IMR-90 (cell line): ENCODE data around the gene FSIP1. TPM values are rescaled to one million over a fixed set of nuclear protein-coding genes. Genes with fewer than 3 reads are reported as not detected.

Experiments
- ATAC-seq: fragments of 200-7000 bp; cut with Tn5 transposase; 2 replicates; pipeline ENCODE4 v1.9.1; 2020; ENCODE audit warnings: low read depth, mild to moderate bottlenecking, moderate library complexity
- BruUV-seq: library from RNA; stranded (reverse); fragments of 400-500 nt; replicated peaks from 2 replicates; lab custom pipeline; 2021; lab: Mats Ljungman, UMichigan
- CTCF ChIA-PET: fragments of 300-600 bp; formaldehyde crosslinking; extraction: SDS; loops from one replicate; lab custom pipeline; 2021; ENCODE audit warnings: antibody characterized with exemption; lab: Yijun Ruan, JAX
- POLR2A ChIA-PET: fragments of 300-600 bp; sonication (Branson Sonifier 250); formaldehyde crosslinking; loops from one replicate; lab custom pipeline; 2022; ENCODE audit warnings: antibody characterized with exemption; ENCODE audit not compliant: unreplicated experiment; lab: Charles Lee
- DNase-seq: peaks from one replicate; pipeline ENCODE4 v3.0.0; 2013
- H2AFZ ChIP-seq: replicated peaks from 2 replicates; pipeline ENCODE3; 2013; ENCODE audit warnings: low read length, mild to moderate bottlenecking; ENCODE audit not compliant: poor library complexity
- H2AK5ac ChIP-seq: 2 replicates; pipeline ENCODE4 v1.6.1; 2013; ENCODE audit warnings: low read depth, low read length, inconsistent platforms
- H2AK9ac ChIP-seq: replicated peaks from 2 replicates; pipeline ENCODE3; 2013; ENCODE audit warnings: mild to moderate bottlenecking, low read depth, low read length, moderate library complexity; ENCODE audit not compliant: poor library complexity
- H2BK120ac ChIP-seq: 2 replicates; pipeline ENCODE4 v1.6.1; 2013; ENCODE audit warnings: low read depth, low read length, inconsistent platforms
- H2BK15ac ChIP-seq: 3 replicates; pipeline ENCODE4 v1.6.1; 2013; ENCODE audit warnings: low read depth, low read length, inconsistent platforms
- H2BK20ac ChIP-seq: 2 replicates; pipeline ENCODE4 v1.6.1; 2013; ENCODE audit warnings: low read depth, mild to moderate bottlenecking, inconsistent platforms, low read length, moderate library complexity
- H2BK5ac ChIP-seq: 2 replicates; pipeline ENCODE4 v1.6.1; 2013; ENCODE audit warnings: mild to moderate bottlenecking, low read depth, low read length, inconsistent platforms; ENCODE audit not compliant: poor library complexity, severe bottlenecking
- H3K14ac ChIP-seq: replicated peaks from 2 replicates; pipeline ENCODE4 v1.6.1; 2013; ENCODE audit warnings: low read depth, low read length, inconsistent platforms
- H3K18ac ChIP-seq: 2 replicates; pipeline ENCODE4 v1.6.1; 2013; ENCODE audit warnings: low read depth, low read length, control low read depth
- H3K23ac ChIP-seq: 2 replicates; pipeline ENCODE4 v1.6.1; 2013; ENCODE audit warnings: low read depth, low read length, inconsistent platforms
- H3K27ac ChIP-seq: 2 replicates; pipeline ENCODE4 v1.5.1; 2013; ENCODE audit warnings: mild to moderate bottlenecking, control low read depth, low read length; ENCODE audit not compliant: insufficient read depth
- H3K27me3 ChIP-seq: 2 replicates; pipeline ENCODE4 v1.6.1; 2013; ENCODE audit warnings: low read length; ENCODE audit not compliant: control insufficient read depth, insufficient read depth
- H3K36me3 ChIP-seq: 2 replicates; pipeline ENCODE4 v1.6.1; 2013; ENCODE audit warnings: low read length, mixed read lengths; ENCODE audit not compliant: control insufficient read depth, insufficient read depth
- H3K4ac ChIP-seq: 2 replicates; pipeline ENCODE4 v1.6.1; 2013; ENCODE audit warnings: low read depth, low read length, inconsistent platforms
- H3K4me1 ChIP-seq: 2 replicates; pipeline ENCODE4 v1.6.1; 2013; ENCODE audit warnings: low read length, mixed read lengths; ENCODE audit not compliant: control insufficient read depth, insufficient read depth
- H3K4me2 ChIP-seq: 2 replicates; pipeline ENCODE4 v1.6.1; 2013; ENCODE audit warnings: low read depth, mild to moderate bottlenecking, control low read depth, low read length, moderate library complexity
- H3K4me3 ChIP-seq: 2 replicates; pipeline ENCODE4 v1.5.1; 2013; ENCODE audit warnings: low read depth, mild to moderate bottlenecking, control low read depth, low read length, moderate library complexity; ENCODE audit not compliant: insufficient read depth
- H3K56ac ChIP-seq: 2 replicates; pipeline ENCODE4 v1.6.1; 2013; ENCODE audit warnings: low read length, inconsistent platforms; ENCODE audit not compliant: insufficient read depth; ENCODE audit errors: extremely low read depth
- H3K79me1 ChIP-seq, 2 experiments: 2 replicates each; pipeline ENCODE4 v1.6.1; 2013; ENCODE audit warnings: low read length in 2 of 2, inconsistent platforms in 1 of 2, low read depth in 1 of 2
- H3K9ac ChIP-seq: 2 replicates; pipeline ENCODE4 v1.6.1; 2013; ENCODE audit warnings: low read depth, low read length, control low read depth
- H3K9me1 ChIP-seq: 2 replicates; pipeline ENCODE4 v1.6.1; 2013; ENCODE audit warnings: low read length, inconsistent platforms; ENCODE audit not compliant: insufficient read depth
- H3K9me3 ChIP-seq: 2 replicates; pipeline ENCODE4 v1.6.1; 2013; ENCODE audit warnings: low read length; ENCODE audit not compliant: control insufficient read depth, insufficient read depth
- H4K20me1 ChIP-seq: 2 replicates; pipeline ENCODE4 v1.6.1; 2013; ENCODE audit warnings: low read length, inconsistent platforms; ENCODE audit not compliant: insufficient read depth
- H4K5ac ChIP-seq: 2 replicates; pipeline ENCODE4 v1.6.1; 2013; ENCODE audit warnings: mild to moderate bottlenecking, low read depth, low read length, control low read depth
- H4K8ac ChIP-seq, 2 experiments: 2 replicates each; pipeline ENCODE4 v1.6.1; 2013; ENCODE audit warnings: low read depth in 2 of 2, low read length in 2 of 2, control low read depth in 1 of 2, inconsistent platforms in 1 of 2
- H4K91ac ChIP-seq: 2 replicates; pipeline ENCODE4 v1.6.1; 2013; ENCODE audit warnings: low read depth, low read length, inconsistent platforms; ENCODE audit not compliant: insufficient read depth
- POLR2A ChIP-seq: IDR thresholded peaks from 2 replicates; pipeline ENCODE4 v1.6.1; 2012; ENCODE audit warnings: mild to moderate bottlenecking, low read depth, low read length
- RCOR1 ChIP-seq: IDR thresholded peaks from 2 replicates; pipeline ENCODE4 v1.6.1; 2012; ENCODE audit warnings: mild to moderate bottlenecking, low read length, improper control_type of control experiment; ENCODE audit not compliant: insufficient replicate concordance
- WGBS, 2 experiments: methylation state at CpG; one replicate each; pipeline versions ENCODE4 v1.1.5 to v1.1.7; 2013; ENCODE audit warnings: missing lambda C conversion rate in 2 of 2; ENCODE audit not compliant: insufficient read length in 1 of 2; ENCODE audit errors: extremely low coverage in 2 of 2; 5-methylcytosine and 5-hydroxymethylcytosine counted together
- dilution Hi-C: fragments of 300-500 bp; cut with HindIII; formaldehyde crosslinking; loops from one replicate; pipeline ENCODE4 v1.14.3; 2018; ENCODE audit warnings: low sequenced_read_pairs; ENCODE audit not compliant: unreplicated experiment
- in situ Hi-C: fragments of 300-500 bp; cut with MboI; formaldehyde crosslinking; loops from 3 replicates; pipeline ENCODE4 v1.14.3; 2019; ENCODE audit warnings: low sequenced_read_pairs, inconsistent platforms, mixed read lengths
- intact Hi-C: fragments of 100-400 bp; cut with micrococcal nuclease; formaldehyde crosslinking; loops from 2 replicates; pipeline ENCODE4 v1.10.0; 2022
- polyA plus RNA-seq, 3 experiments: library from polyadenylated mRNA; depleted of rRNA; stranded (reverse); fragments of >200 nt; gene quantifications; 2 replicates each; pipeline ENCODE4 v1.2.3, GENCODE V29; 2012; ENCODE audit warnings: low replicate concordance in 1 of 3
- total RNA-seq: library from RNA; depleted of rRNA; stranded (reverse); fragments of >200 nt; gene quantifications from 2 replicates; pipeline ENCODE4 v1.2.3, GENCODE V29; 2012

Gene FSIP1
- total and polyA plus RNA-seq, 2 of the 4 experiments (the other 2 are of a cell fraction) = 0.10 to 0.18 TPM

DNA sequence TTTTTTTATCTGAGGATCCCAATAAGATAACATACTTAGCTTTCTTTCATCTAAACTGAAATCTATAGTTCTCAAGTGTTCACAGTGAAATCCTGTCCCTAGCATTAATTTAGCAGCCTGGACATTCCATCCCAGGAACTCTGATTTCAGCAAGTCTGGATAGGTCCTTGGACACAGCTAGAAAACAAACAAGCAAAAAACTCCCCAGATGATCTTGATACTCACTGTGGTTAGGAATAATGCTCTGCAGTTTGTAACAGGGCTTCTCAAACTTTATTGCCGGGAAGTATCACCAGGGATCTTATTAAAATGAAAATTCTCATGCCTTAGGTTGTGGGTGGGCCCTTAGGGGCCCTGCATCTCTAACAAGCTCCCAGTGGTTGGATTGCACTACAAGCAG lies 177.5 kb downstream of the FSIP1 start:
- Histone ChIP-seq H2BK5ac (no peak overlapping the region), H3K27ac (no peak overlapping the region), H2BK20ac (no peak overlapping the region), H3K4ac (no peak overlapping the region), H4K5ac (no peak overlapping the region), H3K4me1 (no peaks in the 10 kb centered on the region; the same call in 1 of the 2 replicates), H2AFZ (no peak overlapping the region), H3K79me1 (no peaks in the 10 kb centered on the region), H3K23ac (no peak overlapping the region), H3K18ac (no peak overlapping the region), H2BK15ac (no peak overlapping the region), H4K20me1 (no peaks in the 10 kb centered on the region), H2BK120ac (no peak overlapping the region), H3K9me3 (peaks cover 5% of the 10 kb centered on the region), H2AK9ac (no peak overlapping the region), H3K36me3 (no peaks in the 10 kb centered on the region), H3K4me3 (no peak overlapping the region), H3K56ac (no peak overlapping the region), H2AK5ac (no peak overlapping the region), H3K4me2 (no peak overlapping the region), H3K27me3 (no peaks in the 10 kb centered on the region), H3K9ac (no peak overlapping the region), H4K8ac (no peak overlapping the region), H3K14ac (no peak overlapping the region), H4K91ac (no peak overlapping the region), H3K9me1 (0 out of 2 replicates have a peak, but pooled peaks cover 3% of the 10 kb centered on the region)
- in situ Hi-C loops (loop anchor here (10.0 kb wide), 1 partner anchor 140 kb away; no protein-coding TSS in a partner anchor), dilution Hi-C loops (no loop called here), intact Hi-C loops (no loop called here)
- no peak for TF ChIP-seq POLR2A
- TF ChIP-seq RCOR1 = no peak
- no CpG with 5 or more reads among the region's 1 CpG for WGBS, 2 experiments
- BruUV-seq = no TSS peak
- CTCF ChIA-PET = no interaction called here
- ATAC-seq = no peak; the same call in 1 of the 2 replicates
- DNase-seq = no peak
- POLR2A ChIA-PET = no interaction called here
